Keratinocyte (primary cell): ENCODE measurements around the gene TGM5. TPM values are rescaled to one million over a fixed set of nuclear protein-coding genes. Genes with fewer than 3 reads are reported as not detected.

Experiments
- DNase-seq: peaks from one replicate; pipeline ENCODE4 v3.0.0-alpha.2; 2011; ENCODE audit warnings: low read depth, missing footprints, low spot score
- FAIRE-seq: peaks from 2 replicates; lab custom pipeline; 2011; peaks lifted over from hg19 to GRCh38; lab: Jason Lieb, UNC
- H2AFZ ChIP-seq: 2 replicates; pipeline ENCODE4 v1.6.0; 2012; ENCODE audit warnings: low read length, control low read depth, inconsistent platforms; ENCODE audit not compliant: control insufficient read depth
- H3K27ac ChIP-seq: 2 replicates; pipeline ENCODE4 v1.5.1; 2011; ENCODE audit warnings: low read length; ENCODE audit not compliant: control insufficient read depth, insufficient read depth
- H3K27me3 ChIP-seq: 3 replicates; pipeline ENCODE4 v1.6.0; 2011; ENCODE audit warnings: low read length; ENCODE audit not compliant: control insufficient read depth, insufficient read depth; ENCODE audit errors: extremely low read depth
- H3K36me3 ChIP-seq, 2 experiments: 2 replicates in 1 of 2; 3 replicates in 1 of 2; pipeline ENCODE4 v1.5.1; 2011; ENCODE audit warnings: low read length in 2 of 2, mild to moderate bottlenecking in 1 of 2; ENCODE audit not compliant: control insufficient read depth in 2 of 2, insufficient read depth in 2 of 2; ENCODE audit errors: extremely low read depth in 1 of 2
- H3K4me1 ChIP-seq: 3 replicates; pipeline ENCODE4 v1.5.1; 2011; ENCODE audit warnings: low read length; ENCODE audit not compliant: control insufficient read depth, insufficient read depth; ENCODE audit errors: extremely low read depth
- H3K4me2 ChIP-seq: 3 replicates; pipeline ENCODE4 v1.6.0; 2011; ENCODE audit warnings: low read depth, low read length; ENCODE audit not compliant: control insufficient read depth, insufficient read depth; ENCODE audit errors: extremely low read depth
- H3K4me3 ChIP-seq, 3 experiments: fragments of 200-600 bp in 1 of 3; sonication (generic) in 1 of 3; 2 replicates in 2 of 3; 3 replicates in 1 of 3; pipeline ENCODE4 v1.5.1; 2011 to 2016; ENCODE audit warnings: low read length in 3 of 3, mild to moderate bottlenecking in 3 of 3, control low read depth in 2 of 3, inconsistent platforms in 1 of 3, low read depth in 1 of 3, mixed read lengths in 1 of 3, mixed run types in 1 of 3, moderate library complexity in 1 of 3; ENCODE audit not compliant: control insufficient read depth in 2 of 3, insufficient read depth in 2 of 3; ENCODE audit errors: extremely low read depth in 1 of 3
- H3K79me2 ChIP-seq: 2 replicates; pipeline ENCODE4 v1.6.0; 2012; ENCODE audit warnings: low read length; ENCODE audit not compliant: control insufficient read depth, insufficient read depth
- H3K9ac ChIP-seq: 3 replicates; pipeline ENCODE4 v1.6.0; 2011; ENCODE audit warnings: low read length; ENCODE audit not compliant: control insufficient read depth, insufficient read depth; ENCODE audit errors: extremely low read depth
- H3K9me1 ChIP-seq: 3 replicates; pipeline ENCODE4 v1.6.0; 2011; ENCODE audit warnings: low read length; ENCODE audit not compliant: control insufficient read depth, insufficient read depth; ENCODE audit errors: extremely low read depth
- H3K9me3 ChIP-seq: 2 replicates; pipeline ENCODE4 v1.5.1; 2012; ENCODE audit warnings: low read depth, low read length; ENCODE audit not compliant: control insufficient read depth
- H4K20me1 ChIP-seq: 3 replicates; pipeline ENCODE4 v1.6.0; 2011; ENCODE audit warnings: low read length; ENCODE audit not compliant: control insufficient read depth, insufficient read depth; ENCODE audit errors: extremely low read depth
- CTCF ChIP-seq, 3 experiments: IDR thresholded peaks in 1 of 3; conservative IDR thresholded peaks in 1 of 3; optimal IDR thresholded peaks in 1 of 3; 2 replicates in 2 of 3; 3 replicates in 1 of 3; pipeline versions ENCODE3 to v1.5.1; 2011; ENCODE audit warnings: low read length in 3 of 3, mild to moderate bottlenecking in 3 of 3, moderate library complexity in 2 of 3, control low read depth in 1 of 3, inconsistent platforms in 1 of 3; ENCODE audit not compliant: insufficient read depth in 2 of 3; ENCODE audit errors: extremely low read depth in 1 of 3
- EZH2 ChIP-seq: IDR thresholded peaks from one replicate; pipeline ENCODE4 v1.6.1; 2012; ENCODE audit warnings: inconsistent platforms, mild to moderate bottlenecking, low read length, moderate library complexity
- dilution Hi-C: fragments of 300-500 bp; cut with MboI; formaldehyde crosslinking; loops from one replicate; pipeline ENCODE4 v1.7.0; 2020; ENCODE audit warnings: low sequenced_read_pairs; ENCODE audit not compliant: extremely low pct_ligation_motif_present
- polyA plus RNA-seq, 5 experiments: library from polyadenylated mRNA; depleted of rRNA in 3 of 5; stranded (reverse) in 3 of 5; stranded (forward) in 1 of 5; unstranded in 1 of 5; fragments of >200 nt; gene quantifications; 1 replicate in 1 of 5; 2 replicates in 3 of 5; 3 replicates in 1 of 5; pipeline versions ENCODE4 v1.2.1 to v1.2.3, GENCODE V29; 2011 to 2012; ENCODE audit warnings: missing spikeins in 2 of 5, low read depth in 1 of 5, low replicate concordance in 1 of 5

TGM5 gene
- polyA plus RNA-seq, 1 donor (not counting 4 experiments of a cell fraction or from before 2014, with no cell fraction given): not detected

DNA sequence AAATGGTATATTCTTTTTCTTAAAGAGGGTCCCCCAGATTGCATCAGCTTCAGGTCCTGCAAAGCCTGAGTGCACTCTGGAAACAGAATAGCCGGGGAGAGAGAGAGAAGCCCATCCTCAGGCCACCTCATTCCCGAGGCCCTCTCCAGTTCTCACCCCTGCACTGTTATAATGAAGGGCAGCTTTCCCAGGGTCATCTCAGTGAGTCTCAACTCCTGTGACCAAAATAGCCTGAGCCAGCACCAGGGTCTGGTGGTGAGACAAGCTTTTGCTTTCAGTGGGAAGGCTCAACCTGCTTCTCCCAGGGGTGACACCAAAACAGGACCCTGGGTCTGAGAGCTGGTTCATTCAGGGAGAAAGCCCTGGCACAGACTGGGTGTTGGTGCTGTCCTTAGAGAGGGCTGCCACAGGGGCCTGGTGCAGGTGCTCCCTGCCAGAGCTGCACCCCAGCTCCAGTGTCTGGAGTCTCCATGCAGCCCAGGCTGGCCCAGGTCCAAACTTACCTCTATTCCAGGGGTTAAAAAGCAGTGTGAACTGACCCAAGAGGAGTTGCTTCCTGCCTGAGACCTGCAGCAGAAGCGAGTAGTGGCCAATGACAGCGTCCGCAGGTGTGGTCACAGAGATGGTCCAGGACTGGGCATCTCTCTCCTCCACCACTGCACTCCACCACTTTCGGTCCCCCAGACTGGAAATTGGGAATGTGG lies 52.0 kb downstream of the TGM5 start:
- no peaks in the 10 kb centered on the region for H3K9me1 ChIP-seq
- TF ChIP-seq EZH2 (no peak), CTCF (optimal IDR thresholded peaks at IDR 0.05 in 1 of 3, IDR thresholded peaks at IDR 0.05 in 1 of 3, conservative IDR thresholded peaks at IDR 0.05 in 1 of 3; ENCODE audit: extremely low read depth in 1 of 3, insufficient read depth in 2 of 3, low read length in 3 of 3) (no peak)
- no peaks in the 10 kb centered on the region for H3K79me2 ChIP-seq
- peaks cover 8% of the 10 kb centered on the region for H3K4me1 ChIP-seq
- H3K9ac ChIP-seq: no peak overlapping the region
- H3K4me2 ChIP-seq: no peak overlapping the region
- dilution Hi-C loops: no loop called here
- no peak overlapping the region for H3K27ac ChIP-seq
- no peak for DNase-seq
- H3K4me3 ChIP-seq: no peak overlapping the region
- H4K20me1 ChIP-seq: no peaks in the 10 kb centered on the region
- H3K27me3 ChIP-seq: peaks cover 3% of the 10 kb centered on the region
- no peaks in the 10 kb centered on the region for H3K9me3 ChIP-seq
- H3K36me3 ChIP-seq: no peaks in the 10 kb centered on the region
- H2AFZ ChIP-seq: no peak overlapping the region
- FAIRE-seq: no peak

DNA sequence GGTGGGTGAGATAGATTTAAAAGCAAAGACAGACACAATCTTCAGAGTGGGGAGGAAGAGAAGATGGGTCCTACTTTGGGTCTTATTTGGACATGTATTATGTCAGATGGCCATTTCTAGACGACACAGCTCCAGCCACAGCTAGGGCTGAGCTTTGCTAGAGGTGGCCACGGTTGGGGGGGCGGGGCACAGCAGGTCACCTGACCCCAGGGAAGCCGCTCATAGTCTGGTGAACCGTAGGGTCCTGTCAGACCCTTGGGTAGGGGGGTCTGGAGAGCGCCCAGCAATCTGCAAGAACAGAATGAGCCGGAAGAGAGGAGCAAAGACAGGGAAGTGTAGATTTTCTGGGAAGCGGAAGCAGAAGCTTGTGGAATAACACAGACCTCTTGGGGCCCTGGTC lies 52.6 kb downstream of the TGM5 start:
- dilution Hi-C loops: no loop called here
- H3K4me1 ChIP-seq: peaks cover 8% of the 10 kb centered on the region
- no peaks in the 10 kb centered on the region for H4K20me1 ChIP-seq
- peaks cover 8% of the 10 kb centered on the region for H3K27me3 ChIP-seq
- DNase-seq: no peak
- H3K4me2 ChIP-seq: no peak overlapping the region
- H3K36me3 ChIP-seq: no peaks in the 10 kb centered on the region
- H3K27ac ChIP-seq: no peak overlapping the region
- FAIRE-seq: no peak
- H3K4me3 ChIP-seq: no peak overlapping the region
- no peak overlapping the region for H2AFZ ChIP-seq
- TF ChIP-seq CTCF (optimal IDR thresholded peaks at IDR 0.05 in 1 of 3, IDR thresholded peaks at IDR 0.05 in 1 of 3, conservative IDR thresholded peaks at IDR 0.05 in 1 of 3; ENCODE audit: extremely low read depth in 1 of 3, insufficient read depth in 2 of 3, low read length in 3 of 3) (no peak), EZH2 (no peak)
- H3K9me1 ChIP-seq: no peaks in the 10 kb centered on the region
- H3K9me3 ChIP-seq: no peaks in the 10 kb centered on the region
- no peak overlapping the region for H3K9ac ChIP-seq
- no peaks in the 10 kb centered on the region for H3K79me2 ChIP-seq
